OCI-LY7 (cell line): Measurements from ENCODE around the gene ZNF212.
"Not testable (repeated sequence)": the region's sequence is repeated elsewhere in the genome, so short reads cannot be mapped to it uniquely, and the experiment has no call there.

ENCODE experiments used
- CTCF ChIP-seq: fragments of 200-600 bp; sonication (generic); conservative IDR thresholded peaks from 2 replicates; pipeline ENCODE4 v1.5.1; 2014; ENCODE audit warnings: mild to moderate bottlenecking, antibody characterized with exemption, low read length, moderate library complexity, mixed read lengths
- EZH2phosphoT487 ChIP-seq: fragments of 200-600 bp; sonication (generic); IDR thresholded peaks from 2 replicates; pipeline ENCODE4 v1.6.1; 2018; ENCODE audit warnings: low read depth, borderline replicate concordance, mild to moderate bottlenecking, mixed run types, antibody characterized with exemption, low read length, moderate library complexity, mixed read lengths

GRCh38 chr7:149251518-149251917 is 12.1 kb downstream of the ZNF212 start:
- TF ChIP-seq CTCF, EZH2phosphoT487: not testable (repeated sequence)
